Stimulated activated CD4-positive, alpha-beta T cell treated with anti-CD3 and anti-CD28 coated beads, Interleukin-1b, Interleukin-23, amount 100 ng/mL, for 24 hours (primary cell): ENCODE measurements around the gene HIPK3.
"Not testable (repeated sequence)": the region's sequence is repeated elsewhere in the genome, so short reads cannot be mapped to it uniquely, and the experiment has no call there.

Source experiments
- DNase-seq, 4 experiments: peaks; one replicate each; pipeline ENCODE4 v3.0.0-alpha.2; 2020; ENCODE audit warnings: low read depth in 4 of 4, low spot score in 1 of 4

Gene HIPK3

DNA sequence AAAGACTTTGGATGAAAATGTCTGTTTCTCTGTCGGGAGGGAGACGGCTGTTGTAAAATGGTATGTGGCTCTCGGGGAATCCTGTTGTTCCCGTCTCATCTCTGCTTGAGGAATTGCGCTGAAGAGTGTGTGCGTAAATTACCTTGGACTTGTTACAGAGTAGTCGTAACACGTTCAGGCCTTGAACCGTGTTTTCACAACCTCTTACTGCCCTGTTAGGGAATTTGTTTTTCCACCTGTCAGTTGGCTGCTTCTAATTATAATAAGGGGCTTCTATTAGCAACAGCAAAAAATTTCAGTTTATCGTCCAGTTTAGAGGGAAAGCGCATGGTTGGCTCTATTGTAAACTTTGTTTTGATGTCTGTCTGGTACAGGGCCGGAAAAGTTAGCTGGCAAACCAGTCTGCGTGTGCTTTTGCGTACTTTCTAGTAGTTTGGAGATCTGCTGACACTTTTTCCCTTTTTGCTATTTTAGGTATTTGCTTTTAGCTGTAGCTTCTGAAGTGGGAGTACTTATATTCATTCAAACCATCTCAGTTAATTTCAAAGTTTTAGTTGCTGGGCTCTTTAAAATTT is 1.5 kb downstream of the HIPK3 start:
- no peak for DNase-seq

DNA sequence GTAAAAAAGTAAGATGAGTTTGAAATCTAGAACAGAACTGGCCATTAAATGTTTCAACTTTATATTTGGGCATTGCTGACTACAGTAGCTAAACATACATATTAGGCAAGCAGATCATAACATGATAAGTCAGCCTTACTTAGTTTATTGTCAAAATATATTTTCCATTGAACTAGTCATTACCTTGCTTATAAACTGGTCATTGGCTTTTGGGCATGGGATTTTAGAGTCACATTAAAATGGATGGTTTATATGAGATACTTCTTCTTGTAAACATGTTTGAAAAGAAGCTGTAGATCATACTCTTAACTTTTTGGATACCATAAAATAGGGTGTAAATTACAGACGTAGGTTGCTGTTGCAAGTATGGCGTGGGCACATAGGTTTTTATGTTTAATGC is 2.7 kb downstream of the HIPK3 start:
- no peak for DNase-seq

DNA sequence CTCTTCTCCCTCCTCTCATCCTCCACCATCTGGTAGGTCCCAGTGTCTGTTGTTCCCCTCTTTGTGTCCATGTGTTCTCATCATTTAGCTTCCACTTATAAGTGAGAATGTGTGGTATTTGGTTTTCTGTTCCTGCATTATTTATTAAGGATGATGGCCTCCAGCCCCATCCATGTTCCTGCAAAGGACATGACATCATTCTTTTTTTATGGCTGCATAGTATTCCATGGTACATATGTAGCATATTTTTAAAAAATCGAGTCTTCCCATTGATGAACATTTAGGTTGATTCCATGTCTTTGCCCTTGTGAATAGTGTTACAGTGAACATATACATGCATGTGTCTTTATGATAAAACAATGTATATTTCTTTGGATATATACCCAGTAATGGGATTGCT is 4.2 kb downstream of the HIPK3 start:
- not testable (repeated sequence) for DNase-seq

DNA sequence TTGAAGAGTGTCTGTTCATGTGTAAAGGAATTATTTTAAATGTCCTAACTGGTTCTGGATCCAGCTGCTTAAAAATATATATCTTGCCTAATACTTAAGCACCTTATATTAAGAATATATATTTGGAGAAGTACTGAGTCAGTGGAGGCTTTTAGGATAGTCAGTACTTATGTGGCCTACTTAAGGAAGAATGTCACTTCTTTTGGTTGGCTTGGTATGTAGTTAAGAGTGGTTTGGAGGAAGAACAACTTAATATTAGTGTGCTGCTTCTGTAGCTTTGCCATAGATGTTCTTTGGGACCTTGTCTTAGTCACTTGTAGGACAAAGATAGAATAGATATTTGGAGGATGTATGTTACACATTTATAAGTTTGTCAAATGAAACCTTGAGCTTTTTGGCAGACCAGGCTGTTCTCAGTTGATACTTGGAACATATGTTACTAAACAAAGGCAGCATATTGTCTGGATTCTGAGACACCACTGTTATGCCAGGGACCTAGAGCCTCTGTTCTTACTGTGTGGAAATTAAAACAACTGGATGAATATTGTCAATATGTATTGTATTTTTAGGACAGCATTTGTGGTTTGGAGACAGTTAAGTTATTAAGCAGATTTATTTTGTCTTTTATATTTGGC is 4.9 kb downstream of the HIPK3 start:
- no peak for DNase-seq

DNA sequence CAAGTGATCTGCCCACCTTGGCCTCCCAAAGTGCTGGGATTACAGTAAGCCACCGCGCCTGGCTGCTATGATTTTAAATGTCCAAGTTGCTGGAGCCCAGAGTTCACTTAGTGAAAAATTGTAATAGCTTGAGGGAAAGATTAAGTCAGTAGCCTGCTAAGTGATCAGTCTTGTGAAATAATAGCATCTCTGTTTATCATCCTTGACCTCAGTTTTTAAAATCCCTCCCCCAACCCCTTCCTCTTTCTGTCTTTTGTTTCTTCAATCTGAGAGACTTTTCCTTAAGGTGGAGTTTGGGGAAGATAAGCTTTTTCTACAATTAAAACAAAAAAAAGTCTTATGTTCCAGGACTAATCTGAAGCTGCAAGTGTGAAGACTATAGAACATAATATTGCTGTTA is 6.4 kb downstream of the HIPK3 start:
- DNase-seq: no peak

DNA sequence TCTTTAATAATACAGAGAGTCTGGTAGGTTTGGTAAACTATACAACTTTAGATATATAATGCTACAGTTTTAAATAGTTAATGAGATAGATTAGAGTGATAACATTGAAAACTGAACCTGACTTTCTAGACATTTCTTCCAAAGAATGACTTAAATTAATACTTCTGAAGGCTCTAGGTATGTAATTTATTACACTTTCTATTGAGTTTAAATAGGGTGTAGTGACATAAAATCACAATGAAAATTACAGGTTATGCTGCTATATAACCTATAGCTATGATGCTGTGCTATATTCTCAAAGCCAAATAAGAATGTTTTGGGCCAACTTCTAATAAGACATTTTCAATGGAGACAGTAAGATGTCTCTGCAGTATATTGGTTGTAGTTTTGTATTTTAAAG is 7.7 kb downstream of the HIPK3 start:
- no peak for DNase-seq

DNA sequence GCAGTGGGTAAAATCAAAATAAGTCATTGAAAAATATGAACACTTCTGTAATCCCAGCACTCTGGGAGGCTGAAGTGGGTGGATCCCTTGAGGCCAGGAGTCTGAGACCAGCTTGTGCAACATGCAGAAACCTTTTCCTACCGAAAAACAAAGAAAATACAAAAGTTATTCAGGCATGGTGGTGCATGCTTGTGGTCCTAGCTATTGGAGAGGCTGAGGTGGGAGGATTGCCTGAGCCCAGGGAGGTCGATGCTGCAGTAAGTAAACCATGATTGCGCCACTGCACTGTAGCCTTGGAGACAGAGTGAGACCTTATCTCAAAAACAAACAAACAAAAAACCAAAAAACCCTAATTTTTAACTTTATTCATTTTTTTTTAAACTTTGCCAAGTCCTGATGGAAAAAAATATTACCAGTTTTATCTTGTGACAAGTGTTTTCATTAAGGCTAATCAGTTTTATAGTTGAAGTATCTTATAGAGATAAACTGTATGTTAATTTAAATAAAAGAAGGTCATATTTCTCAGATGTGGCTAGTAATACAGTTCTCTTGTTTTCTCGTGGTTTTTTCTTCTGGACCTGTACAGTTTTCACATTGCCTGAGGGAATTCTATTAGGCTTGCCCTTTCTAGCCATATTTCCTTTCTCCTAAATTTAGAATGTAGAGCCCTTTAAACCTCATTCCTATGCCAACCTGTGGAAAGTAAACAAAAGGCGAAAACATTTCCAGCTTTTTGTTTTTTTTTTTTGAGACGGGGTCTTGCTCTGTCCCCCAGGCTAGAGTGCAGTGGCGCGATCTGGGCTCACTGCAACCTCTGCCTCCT is 9.4 kb downstream of the HIPK3 start:
- no peak for DNase-seq

DNA sequence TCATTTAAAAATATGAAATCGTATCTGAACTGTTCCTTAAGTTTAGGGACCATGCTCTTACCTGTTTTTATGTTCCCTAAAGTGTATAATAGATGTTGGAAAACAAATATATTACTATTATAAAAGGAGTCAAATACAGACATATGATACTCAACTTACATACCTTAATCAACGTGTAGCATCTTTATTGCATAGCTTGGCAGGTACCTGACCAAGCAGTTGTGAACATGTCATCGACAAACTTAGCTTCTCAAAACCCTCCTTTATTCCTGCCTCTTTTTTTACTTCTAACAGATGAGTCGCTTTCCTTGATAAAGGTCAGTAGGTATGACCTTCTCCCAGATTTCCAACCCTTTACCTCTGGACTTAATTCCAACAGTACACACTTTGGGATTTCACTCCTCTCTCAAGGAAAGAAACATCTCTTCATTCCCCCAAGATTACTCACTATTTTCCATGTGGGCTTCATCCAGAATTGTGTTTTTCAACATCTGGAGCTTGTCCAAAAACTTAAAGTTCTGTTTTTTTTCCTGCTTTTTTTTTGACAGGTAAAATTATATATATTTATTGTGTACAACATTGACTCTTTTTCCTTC is 11.9 kb downstream of the HIPK3 start:
- no peak for DNase-seq

DNA sequence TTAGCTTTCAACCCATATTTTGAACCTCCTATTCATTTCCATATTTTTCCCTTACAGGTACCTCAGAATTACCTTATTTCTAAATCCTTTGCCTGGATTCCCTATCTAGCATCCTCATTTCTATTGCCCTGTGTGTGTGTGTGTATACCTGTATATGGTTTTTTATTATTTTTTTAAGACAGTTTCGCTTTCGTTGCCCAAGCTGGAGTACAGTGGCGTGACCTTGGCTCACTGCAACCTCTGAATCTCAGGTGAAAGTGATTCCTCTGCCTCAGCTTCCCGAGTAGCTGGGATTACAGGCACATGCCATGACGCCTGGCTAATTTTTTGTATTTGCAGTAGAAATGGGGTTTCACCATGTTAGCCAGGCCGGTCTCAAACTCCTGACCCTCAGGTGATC is 12.6 kb downstream of the HIPK3 start:
- DNase-seq: no peak

DNA sequence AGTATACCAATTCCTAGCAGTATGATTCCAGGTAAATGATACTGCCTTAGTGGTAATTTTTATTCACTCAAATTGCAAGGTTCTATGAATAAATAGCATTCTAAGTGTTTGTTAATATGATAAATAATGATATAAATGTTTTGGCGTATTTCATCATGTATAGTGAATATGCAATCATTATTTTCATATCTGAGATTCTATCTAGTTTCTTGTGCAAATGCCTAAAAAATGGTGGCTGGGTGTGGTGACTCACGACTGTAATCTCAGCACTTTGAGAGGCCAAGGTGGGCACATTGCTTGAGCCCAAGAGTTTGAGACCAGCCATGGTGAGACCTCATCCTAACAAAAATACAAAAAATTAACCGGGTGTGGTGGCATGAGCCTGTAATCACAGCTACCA is 13.9 kb downstream of the HIPK3 start:
- no peak for DNase-seq

DNA sequence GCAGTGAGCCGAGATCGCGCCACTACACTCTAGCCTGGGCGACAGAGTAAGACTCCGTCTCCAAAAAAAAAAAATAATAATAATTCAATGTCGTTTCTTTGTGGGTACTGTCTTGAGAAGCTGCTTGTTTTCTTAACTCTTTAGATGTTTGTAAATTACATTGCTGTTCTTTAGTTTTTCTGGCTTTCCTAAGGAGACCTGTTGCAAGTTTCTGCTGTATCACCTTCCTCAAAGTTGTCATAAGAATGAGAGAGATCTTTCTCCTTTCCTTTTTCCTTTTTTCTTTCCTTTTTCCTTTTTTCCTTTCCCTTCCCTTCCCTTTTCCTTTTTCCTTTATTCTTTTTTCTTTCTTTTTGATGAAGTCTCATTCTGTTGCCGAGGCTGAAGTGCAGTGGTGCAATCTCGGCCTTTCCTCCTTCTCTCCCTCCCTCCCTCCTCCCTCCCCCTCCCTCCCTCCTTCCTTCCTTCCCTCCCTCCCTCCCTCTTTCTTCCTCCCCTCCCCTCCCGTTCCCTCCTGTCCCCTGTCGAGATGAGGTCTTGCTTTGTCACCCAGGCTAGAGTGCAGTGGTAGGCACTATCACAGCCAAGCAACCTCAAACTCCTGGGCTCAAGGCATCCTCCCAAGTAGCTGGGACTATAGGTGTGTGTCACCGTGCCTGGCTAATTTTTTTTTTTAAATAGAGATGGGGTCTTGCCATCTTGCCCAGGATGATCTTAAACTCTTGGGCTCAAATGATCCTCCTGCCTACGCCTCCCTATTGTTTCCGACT is 15.3 kb downstream of the HIPK3 start:
- no peak for DNase-seq

DNA sequence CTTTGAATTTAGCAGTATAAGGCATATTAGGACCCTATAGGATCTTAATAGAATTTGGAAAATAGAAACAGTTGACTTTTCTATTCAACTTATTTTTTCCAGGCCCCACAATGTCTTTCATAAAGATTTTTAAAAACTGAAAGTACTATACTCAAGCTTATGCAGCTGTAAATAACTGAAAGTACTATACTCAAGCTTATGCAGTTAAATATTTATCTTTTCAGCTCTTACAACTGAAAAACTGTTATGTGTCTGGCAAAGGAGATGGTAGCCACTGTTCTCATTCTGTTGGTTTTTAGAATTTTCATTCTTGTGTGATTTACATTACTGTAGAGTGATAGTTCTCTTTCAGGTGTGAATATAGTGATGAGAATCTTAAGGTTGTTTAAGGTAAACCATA is 16.5 kb downstream of the HIPK3 start:
- DNase-seq: no peak

DNA sequence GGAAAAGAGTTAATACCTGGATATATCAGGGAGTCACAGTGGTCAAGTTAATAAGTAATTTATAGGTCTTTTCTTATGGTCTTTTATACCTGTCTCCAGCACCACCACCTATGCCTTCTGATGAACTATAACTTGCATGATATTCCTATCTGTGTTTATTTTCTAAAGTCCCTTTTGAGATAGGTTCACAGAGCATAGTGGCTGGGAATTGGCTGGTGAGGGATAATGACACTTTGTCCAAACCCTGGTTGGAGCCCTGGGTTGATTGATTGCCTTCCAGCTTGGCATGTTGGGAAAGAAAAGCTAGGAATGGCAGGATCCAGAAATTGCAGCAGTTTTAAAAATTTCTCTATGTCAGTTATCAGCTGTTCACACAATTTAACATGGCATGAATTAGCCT is 23.2 kb downstream of the HIPK3 start:
- no peak for DNase-seq

DNA sequence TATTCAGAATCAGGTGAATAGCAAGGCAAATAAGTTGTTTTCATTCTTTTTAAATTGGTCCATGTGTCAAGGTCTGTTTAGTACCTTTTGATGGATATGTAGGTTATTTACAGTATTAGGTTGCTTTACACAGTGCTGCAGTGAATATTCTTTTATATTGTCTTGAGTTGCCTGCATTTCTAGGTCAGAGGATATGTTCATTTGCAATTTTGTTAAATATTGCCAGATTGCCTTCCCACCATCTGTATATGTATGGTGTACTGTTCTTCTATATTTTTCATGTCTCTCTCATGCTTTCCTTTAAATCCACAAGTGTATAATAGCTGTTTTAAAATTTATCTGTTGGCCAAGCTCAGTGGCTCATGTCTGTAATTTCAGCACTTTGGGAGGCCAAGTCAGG is 24.6 kb downstream of the HIPK3 start:
- no peak for DNase-seq

DNA sequence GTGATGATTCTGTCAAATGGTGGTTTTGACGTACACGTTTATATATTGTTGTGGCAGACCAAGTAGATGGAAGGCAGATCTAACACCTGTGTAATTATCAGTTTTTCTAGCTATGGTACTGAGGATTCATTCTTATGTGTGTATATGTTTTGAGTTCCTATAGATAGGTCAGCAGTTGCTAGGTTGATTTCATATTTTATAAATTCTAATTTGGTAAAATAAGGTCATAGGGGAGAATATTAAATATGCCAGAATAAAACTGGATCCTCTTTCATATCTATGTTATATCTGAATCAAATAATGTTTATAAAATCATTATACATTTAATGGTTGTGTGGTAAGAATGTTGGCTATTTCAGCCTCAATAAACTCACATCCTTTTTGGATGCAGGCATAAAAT is 27.6 kb downstream of the HIPK3 start:
- no peak for DNase-seq

DNA sequence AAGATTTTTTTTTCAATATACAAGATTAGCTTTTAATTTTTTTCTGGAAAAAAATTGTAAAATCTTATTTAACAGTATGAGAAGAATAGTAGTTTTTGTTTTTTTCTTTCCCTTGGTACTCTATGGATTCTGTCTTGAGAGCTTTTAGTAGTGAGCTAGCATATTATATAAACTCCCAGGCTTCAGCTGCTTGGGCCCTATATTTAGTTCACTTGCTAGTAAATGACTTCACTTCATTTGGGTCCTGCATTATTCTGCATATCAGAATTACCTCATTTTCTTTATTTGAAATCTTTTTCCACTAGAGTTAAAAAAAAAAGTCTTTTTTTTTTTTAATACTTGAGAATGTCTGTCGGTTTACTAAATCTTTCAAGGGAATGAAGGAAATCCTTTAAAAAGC is 33.1 kb downstream of the HIPK3 start:
- DNase-seq: no peak

DNA sequence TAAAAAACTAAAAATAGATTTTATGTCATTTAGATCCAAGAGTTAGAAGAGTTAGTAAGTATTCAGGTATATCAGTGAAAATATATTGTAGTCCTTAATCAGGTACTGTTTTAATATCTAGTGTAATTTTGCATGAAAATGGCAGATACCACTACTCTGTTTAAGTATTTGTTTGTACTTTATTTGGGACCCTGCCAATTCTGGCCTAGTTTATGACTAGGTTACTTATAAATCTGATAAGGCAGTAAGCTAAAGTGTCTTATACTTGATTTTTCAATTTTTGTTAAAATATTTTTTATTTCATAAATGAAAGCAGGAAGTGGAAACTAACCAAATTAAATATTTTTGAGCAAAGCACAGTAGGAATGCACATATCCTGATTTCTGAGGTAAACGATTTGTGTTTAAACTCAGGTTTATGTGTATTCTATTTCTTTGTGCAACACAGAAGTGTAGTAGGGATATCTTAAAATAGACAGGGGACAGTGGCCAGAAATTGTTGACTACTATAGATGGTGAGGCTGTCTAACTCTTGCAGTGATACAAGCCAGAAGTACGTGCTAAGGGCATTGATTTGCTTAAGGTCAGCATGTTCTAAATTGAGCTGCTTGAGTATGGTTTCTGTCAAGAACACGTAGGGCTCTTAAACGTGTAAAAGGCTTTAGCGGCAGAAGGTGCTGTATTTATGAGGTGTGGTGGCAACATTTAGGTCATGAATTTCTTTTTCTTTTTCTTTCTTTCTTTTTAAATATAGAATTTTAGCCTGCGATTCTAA is 34.0 kb downstream of the HIPK3 start:
- no peak for DNase-seq

DNA sequence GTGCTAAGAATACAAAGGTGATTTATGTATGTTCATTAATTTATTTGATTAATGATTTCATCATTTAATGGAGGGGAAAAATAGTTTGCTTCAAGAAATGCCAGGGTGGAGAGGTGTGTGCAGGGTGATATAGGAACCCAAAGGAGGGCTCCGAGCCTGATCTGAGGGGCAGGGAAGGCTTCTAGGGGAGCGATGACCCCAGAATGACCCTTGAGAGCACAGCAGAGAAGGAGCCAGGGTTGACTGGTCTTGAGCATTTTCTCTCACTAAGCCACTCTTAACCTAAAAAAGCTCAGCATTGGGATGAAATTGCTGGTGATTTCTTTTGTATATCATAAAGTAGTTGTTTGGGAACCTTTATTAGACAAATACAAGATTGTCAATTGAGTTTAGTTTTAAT is 35.1 kb downstream of the HIPK3 start:
- DNase-seq: no peak

DNA sequence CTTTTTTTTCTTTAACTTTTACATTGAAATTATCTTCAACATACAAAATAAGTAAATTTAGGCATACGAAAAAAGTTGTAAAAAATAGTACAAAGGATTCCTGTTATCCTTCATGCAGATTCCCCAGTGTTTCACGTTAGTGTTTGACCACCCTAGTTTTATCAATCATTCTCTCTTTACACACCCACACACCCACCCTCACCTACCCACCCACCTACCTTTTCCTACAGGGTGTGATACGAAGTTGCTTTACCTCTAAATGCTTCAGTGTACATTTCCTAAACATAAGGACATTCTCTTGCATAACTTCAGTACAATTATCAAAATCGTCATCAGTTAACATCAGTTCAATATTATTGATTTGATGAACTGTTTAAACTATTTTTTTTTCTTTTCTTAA is 37.0 kb downstream of the HIPK3 start:
- no peak for DNase-seq

DNA sequence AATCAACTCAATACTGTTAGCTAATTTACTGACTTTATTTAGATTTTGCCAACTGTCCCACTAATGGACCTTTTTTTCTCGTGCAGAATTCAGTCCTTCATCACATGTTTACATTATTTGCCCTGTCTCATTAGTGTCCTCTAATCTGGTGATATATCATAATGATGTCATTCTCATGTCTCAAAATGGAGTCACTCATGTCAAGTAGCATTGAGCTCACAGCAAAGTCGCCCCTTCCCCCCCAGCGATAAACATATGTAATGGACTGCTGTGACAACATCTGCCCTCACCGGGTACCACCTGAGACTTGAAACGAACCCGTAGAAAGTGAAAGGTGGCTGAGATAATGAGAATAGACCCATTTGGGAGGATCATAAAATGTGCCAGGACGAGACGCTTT is 37.6 kb downstream of the HIPK3 start:
- no peak for DNase-seq

DNA sequence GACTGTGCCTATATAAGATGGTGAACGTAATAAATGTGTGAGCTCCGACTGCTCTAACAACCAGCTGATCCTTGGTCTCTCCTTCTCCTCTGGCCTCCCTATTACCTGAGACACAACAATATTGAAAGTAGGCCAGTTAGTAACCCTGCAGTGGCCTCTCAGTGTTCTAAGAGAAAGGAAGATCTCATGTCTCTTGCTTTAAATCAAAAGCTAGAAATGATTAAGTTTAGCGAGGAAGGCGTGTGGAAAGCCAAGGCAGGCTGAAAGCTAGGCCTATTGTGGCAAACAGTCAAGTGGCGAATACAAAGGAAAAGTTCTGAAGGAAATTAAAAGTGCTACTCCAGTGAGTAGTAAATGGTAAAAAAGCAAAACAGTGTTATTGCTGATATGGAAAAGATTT is 39.5 kb downstream of the HIPK3 start:
- no peak for DNase-seq
